HG02623 (cell line): Measurements from ENCODE around the gene C17orf67.

Source experiments
- ATAC-seq: cut with Tn5 transposase; IDR thresholded peaks from one replicate; pipeline ENCODE4 v1.9.1; 2021; ENCODE audit warnings: moderate library complexity; ENCODE audit not compliant: unreplicated experiment

Gene C17orf67

GRCh38 chr17:56833809-56834379 is at the start of gene C17orf67, which contains the start of gene DGKE:
Gene C17orf67 (minus strand): TSS chr17:56833920. CDS start chr17:56815810, 18,110 bp downstream.
Gene DGKE (plus strand): TSS chr17:56834151. CDS start chr17:56834796, 645 bp downstream.
- peak; percentile 64 for ATAC-seq

GRCh38 chr17:56881685-56882295 is 48.1 kb upstream of the C17orf67 start:
- ATAC-seq = no peak

- no peak for ATAC-seq
Observed at GRCh38 chr17:56880571-56880970, 46.9 kb upstream of the C17orf67 start.

- no peak for ATAC-seq
Observed at GRCh38 chr17:56880133-56880532, 46.4 kb upstream of the C17orf67 start.

GRCh38 chr17:56879280-56879679 is 45.6 kb upstream of the C17orf67 start:
- no peak for ATAC-seq

- no peak for ATAC-seq
Observed at GRCh38 chr17:56876766-56877179, 43.1 kb upstream of the C17orf67 start.

- no peak for ATAC-seq
Observed at GRCh38 chr17:56870081-56870651, 36.4 kb upstream of the C17orf67 start.

- no peak for ATAC-seq
Observed at GRCh38 chr17:56868716-56869115, 35.0 kb upstream of the C17orf67 start.

- ATAC-seq = no peak
Observed at GRCh38 chr17:56867948-56868376, 34.2 kb upstream of the C17orf67 start.

GRCh38 chr17:56866496-56866895 is 32.8 kb upstream of the C17orf67 start:
- ATAC-seq = no peak

GRCh38 chr17:56866076-56866475 is 32.4 kb upstream of the C17orf67 start:
- no peak for ATAC-seq

- ATAC-seq = no peak
Observed at GRCh38 chr17:56863974-56864373, 30.3 kb upstream of the C17orf67 start.

- no peak for ATAC-seq
Observed at GRCh38 chr17:56861899-56862298, 28.2 kb upstream of the C17orf67 start.

GRCh38 chr17:56851008-56851407 is 17.3 kb upstream of the C17orf67 start:
- ATAC-seq = no peak

GRCh38 chr17:56850591-56850990 is 16.9 kb upstream of the C17orf67 start:
- ATAC-seq = no peak

- no peak for ATAC-seq
Observed at GRCh38 chr17:56849131-56849530, 15.4 kb upstream of the C17orf67 start.

- ATAC-seq = no peak
Observed at GRCh38 chr17:56847106-56847505, 13.4 kb upstream of the C17orf67 start.

- no peak for ATAC-seq
Observed at GRCh38 chr17:56845934-56846333, 12.2 kb upstream of the C17orf67 start.

GRCh38 chr17:56842577-56842976 is 8.9 kb upstream of the C17orf67 start:
- no peak for ATAC-seq

GRCh38 chr17:56838687-56839086 is 5.0 kb upstream of the C17orf67 start:
- ATAC-seq = no peak

GRCh38 chr17:56835264-56835585 is 1.5 kb upstream of the C17orf67 start:
- no peak for ATAC-seq
